Measurements from ENCODE around the gene MASTL.

The MASTL gene

GRCh38 chr10:27192284-27192683 is 37.1 kb downstream of the MASTL start:
- no peak overlapping the region for H3K4me3 ChIP-seq (ENCODE audit: low read depth, low read length)
- H3K27me3 ChIP-seq (ENCODE audit: insufficient read depth, low read depth, severe bottlenecking) = no peaks in the 10 kb centered on the region
- H3K36me3 ChIP-seq = no peaks in the 10 kb centered on the region
- H3K9me3 ChIP-seq (ENCODE audit: severe bottlenecking) = no peaks in the 10 kb centered on the region
- TF ChIP-seq, protein P1, sequence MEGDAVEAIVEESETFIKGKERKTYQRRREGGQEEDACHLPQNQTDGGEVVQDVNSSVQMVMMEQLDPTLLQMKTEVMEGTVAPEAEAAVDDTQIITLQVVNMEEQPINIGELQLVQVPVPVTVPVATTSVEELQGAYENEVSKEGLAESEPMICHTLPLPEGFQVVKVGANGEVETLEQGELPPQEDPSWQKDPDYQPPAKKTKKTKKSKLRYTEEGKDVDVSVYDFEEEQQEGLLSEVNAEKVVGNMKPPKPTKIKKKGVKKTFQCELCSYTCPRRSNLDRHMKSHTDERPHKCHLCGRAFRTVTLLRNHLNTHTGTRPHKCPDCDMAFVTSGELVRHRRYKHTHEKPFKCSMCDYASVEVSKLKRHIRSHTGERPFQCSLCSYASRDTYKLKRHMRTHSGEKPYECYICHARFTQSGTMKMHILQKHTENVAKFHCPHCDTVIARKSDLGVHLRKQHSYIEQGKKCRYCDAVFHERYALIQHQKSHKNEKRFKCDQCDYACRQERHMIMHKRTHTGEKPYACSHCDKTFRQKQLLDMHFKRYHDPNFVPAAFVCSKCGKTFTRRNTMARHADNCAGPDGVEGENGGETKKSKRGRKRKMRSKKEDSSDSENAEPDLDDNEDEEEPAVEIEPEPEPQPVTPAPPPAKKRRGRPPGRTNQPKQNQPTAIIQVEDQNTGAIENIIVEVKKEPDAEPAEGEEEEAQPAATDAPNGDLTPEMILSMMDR (IDR thresholded peaks at IDR 0.05; ENCODE audit: low read depth, low read length) = no peak
- no peak overlapping the region for H3K27ac ChIP-seq
- no peak for DNase-seq

DNA sequence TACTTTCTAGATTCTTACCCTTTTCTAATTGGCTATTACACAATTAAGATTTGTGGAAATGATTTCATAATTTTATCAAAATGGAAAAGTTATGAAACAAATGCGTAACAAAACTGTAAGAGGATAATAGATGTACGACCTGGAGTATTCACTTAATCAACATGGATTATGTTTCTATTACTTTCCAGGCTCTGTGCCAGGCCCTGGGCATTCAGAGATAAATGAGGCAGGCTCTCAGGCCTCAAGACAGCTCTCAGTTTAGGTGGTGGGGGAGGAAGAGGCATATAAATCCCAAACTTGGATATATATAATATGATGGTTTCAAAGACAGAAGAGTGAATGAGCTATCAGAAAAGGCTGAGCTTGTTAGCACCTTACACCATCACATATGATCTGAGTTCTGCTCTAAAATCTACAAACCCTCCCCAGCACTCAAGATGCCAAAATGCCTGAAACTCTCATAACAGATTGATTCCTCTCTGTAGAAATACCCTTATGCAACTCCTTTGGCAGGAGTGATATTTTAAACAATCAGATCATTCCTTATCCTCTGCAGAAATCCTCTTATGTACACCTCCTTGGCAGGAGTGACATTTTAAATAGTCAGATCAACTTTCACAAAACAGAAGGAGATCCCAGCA is 42.9 kb downstream of the MASTL start:
- Histone ChIP-seq H3K4me3 (ENCODE audit: low read depth, low read length) (no peak overlapping the region), H3K27me3 (ENCODE audit: insufficient read depth, low read depth, severe bottlenecking) (no peaks in the 10 kb centered on the region), H3K9me3 (ENCODE audit: severe bottlenecking) (no peaks in the 10 kb centered on the region), H3K36me3 (no peaks in the 10 kb centered on the region), H3K27ac (no peak overlapping the region)
- TF ChIP-seq, protein P1 (IDR thresholded peaks at IDR 0.05; ENCODE audit: low read depth, low read length) = no peak
- no peak for DNase-seq

- Histone ChIP-seq H3K27ac (no peak overlapping the region), H3K4me3 (ENCODE audit: low read depth, low read length) (no peak overlapping the region), H3K27me3 (ENCODE audit: insufficient read depth, low read depth, severe bottlenecking) (no peaks in the 10 kb centered on the region), H3K36me3 (no peaks in the 10 kb centered on the region), H3K9me3 (ENCODE audit: severe bottlenecking) (no peaks in the 10 kb centered on the region)
- no peak for DNase-seq
- TF ChIP-seq, protein P1 (IDR thresholded peaks at IDR 0.05; ENCODE audit: low read depth, low read length) = no peak
These were observed 48.7 kb downstream of the MASTL start for GRCh38 chr10:27203806-27204205.

- Histone ChIP-seq H3K27ac (no peak overlapping the region), H3K36me3 (no peaks in the 10 kb centered on the region; the same call in 1 of the 2 replicates), H3K27me3 (ENCODE audit: insufficient read depth, low read depth, severe bottlenecking) (no peaks in the 10 kb centered on the region), H3K9me3 (ENCODE audit: severe bottlenecking) (no peaks in the 10 kb centered on the region), H3K4me3 (ENCODE audit: low read depth, low read length) (no peak overlapping the region)
- TF ChIP-seq, protein P1 (IDR thresholded peaks at IDR 0.05; ENCODE audit: low read depth, low read length) = no peak
- DNase-seq = no peak
These were observed 52.2 kb downstream of the MASTL start for GRCh38 chr10:27207350-27207749.

- Histone ChIP-seq H3K4me3 (ENCODE audit: low read depth, low read length) (no peak overlapping the region), H3K27ac (no peak overlapping the region), H3K9me3 (ENCODE audit: severe bottlenecking) (no peaks in the 10 kb centered on the region), H3K36me3 (no peaks in the 10 kb centered on the region), H3K27me3 (ENCODE audit: insufficient read depth, low read depth, severe bottlenecking) (no peaks in the 10 kb centered on the region)
- TF ChIP-seq, protein P1 (IDR thresholded peaks at IDR 0.05; ENCODE audit: low read depth, low read length) = no peak
- no peak for DNase-seq
These were observed 68.8 kb downstream of the MASTL start for GRCh38 chr10:27223964-27224363.

- Histone ChIP-seq H3K4me3 (ENCODE audit: low read depth, low read length) (no peak overlapping the region), H3K27me3 (ENCODE audit: insufficient read depth, low read depth, severe bottlenecking) (no peaks in the 10 kb centered on the region), H3K9me3 (ENCODE audit: severe bottlenecking) (no peaks in the 10 kb centered on the region), H3K36me3 (no peaks in the 10 kb centered on the region), H3K27ac (no peak overlapping the region)
- no peak for DNase-seq
- TF ChIP-seq, protein P1 (IDR thresholded peaks at IDR 0.05; ENCODE audit: low read depth, low read length) = no peak
These were observed 69.9 kb downstream of the MASTL start for GRCh38 chr10:27225011-27225590.
